Measurements from ENCODE around the gene KCNK16. TPM values are rescaled to one million over a fixed set of nuclear protein-coding genes. Genes with fewer than 3 reads are reported as not detected.
"Not testable (repeated sequence)": the region's sequence is repeated elsewhere in the genome, so short reads cannot be mapped to it uniquely, and the experiment has no call there.

The KCNK16 gene
- total RNA-seq, 1 donor from 2014 or later, result not detected

DNA sequence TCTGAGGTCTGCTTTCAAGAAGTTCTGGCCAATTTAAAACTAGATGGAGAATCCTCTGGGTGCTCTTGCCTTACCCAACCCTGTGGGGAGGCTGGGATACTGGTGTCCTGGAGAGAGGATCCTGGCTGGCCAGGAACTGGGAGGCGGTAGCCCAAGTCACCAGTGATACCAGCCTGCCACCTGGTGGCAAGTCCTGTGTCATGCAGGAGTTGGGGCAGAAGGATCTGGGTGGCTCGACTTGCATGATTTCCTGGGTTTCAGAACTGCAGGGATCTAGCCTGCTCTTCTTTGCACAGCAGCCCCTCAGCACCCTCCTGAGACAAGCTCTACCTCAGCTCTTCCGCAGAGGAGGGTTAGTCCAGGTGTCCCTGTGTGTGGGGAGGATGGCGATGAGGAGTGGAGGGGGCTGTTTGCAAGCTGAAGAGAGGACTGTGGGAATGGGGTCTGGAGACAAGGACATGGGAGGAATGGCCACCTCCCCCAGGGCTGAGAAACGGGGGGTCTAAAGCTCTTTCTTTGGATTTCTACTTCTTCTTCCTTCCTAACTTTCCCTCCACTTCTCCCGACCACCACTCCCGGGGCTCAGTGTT lies 12.5 kb downstream of the KCNK16 start:
- DNase-seq, result no peak

DNA sequence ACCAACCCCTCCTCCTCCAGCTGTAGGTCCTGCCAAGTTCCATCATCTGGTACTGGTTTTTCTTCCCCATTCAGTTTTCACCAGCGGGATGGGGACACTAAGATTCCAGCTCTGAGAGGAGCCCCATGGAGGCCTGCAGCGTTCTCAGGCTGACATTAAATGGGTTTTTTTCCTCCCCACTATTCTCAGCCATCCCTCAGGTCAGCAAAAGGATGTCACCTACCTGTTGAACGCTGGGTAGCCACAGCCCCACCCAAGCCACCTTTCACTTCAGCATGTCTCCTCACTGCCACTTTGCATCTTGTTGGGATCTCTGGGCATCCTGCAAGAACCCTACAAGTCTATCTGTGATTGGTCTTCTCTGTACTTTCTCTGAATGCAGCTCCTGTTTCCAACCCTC lies 15.0 kb downstream of the KCNK16 start:
- no peak for DNase-seq

DNA sequence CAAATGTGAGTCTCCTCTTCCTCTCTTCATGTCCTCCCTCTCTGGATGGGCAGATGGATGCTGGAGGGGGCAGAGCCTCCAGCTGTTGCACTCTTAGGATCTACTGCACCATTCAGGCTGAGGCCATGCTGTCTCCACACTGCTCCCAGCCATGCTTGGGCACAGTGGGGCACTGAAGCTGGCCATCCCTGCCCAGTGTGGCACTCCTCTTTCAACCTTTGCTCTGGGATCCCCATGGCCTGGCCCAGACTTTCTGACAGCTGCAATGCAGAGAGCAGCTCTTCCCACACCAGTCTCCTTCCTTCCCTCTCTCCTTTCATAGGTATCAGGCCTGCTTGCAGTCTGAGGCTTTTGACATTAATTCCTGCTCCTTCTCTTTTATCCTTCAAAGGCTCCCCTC lies 17.6 kb downstream of the KCNK16 start:
- no peak for DNase-seq

DNA sequence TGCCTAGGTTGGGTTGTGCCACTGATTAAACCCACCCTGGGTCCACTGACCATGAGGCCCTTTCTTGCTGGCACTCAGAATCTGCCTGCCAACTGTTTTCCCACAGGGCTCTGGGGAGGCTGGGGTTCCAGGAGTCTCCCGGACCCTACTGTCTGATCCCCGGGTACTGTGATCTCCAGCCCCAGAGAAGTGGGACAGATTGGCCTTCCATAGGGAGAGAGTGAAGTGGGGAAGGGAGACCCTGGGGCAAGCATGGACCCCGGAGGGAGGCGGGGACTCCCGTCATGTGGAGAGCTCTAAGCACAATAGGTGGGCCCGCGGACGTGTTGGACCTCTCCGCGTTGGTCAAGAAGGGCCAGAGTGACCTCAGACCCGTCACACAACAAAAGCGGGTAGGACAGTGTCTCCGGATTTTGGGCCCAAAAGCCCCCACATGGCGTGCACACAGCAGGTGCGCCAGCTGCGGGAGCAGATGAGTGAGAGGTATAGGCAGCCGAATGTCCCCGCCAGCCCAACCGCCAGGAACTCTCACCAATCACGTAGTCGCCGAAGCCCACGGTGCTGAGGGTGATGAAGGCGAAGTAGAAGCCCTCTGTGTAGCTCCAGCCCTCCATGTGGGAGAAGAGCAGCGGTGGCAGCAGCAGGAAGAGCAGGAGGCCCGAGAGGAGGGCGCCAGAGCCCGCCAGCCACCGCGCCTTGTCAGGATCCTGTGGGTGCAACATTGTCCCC lies 18.9 kb downstream of the KCNK16 start:
- DNase-seq, result no peak

DNA sequence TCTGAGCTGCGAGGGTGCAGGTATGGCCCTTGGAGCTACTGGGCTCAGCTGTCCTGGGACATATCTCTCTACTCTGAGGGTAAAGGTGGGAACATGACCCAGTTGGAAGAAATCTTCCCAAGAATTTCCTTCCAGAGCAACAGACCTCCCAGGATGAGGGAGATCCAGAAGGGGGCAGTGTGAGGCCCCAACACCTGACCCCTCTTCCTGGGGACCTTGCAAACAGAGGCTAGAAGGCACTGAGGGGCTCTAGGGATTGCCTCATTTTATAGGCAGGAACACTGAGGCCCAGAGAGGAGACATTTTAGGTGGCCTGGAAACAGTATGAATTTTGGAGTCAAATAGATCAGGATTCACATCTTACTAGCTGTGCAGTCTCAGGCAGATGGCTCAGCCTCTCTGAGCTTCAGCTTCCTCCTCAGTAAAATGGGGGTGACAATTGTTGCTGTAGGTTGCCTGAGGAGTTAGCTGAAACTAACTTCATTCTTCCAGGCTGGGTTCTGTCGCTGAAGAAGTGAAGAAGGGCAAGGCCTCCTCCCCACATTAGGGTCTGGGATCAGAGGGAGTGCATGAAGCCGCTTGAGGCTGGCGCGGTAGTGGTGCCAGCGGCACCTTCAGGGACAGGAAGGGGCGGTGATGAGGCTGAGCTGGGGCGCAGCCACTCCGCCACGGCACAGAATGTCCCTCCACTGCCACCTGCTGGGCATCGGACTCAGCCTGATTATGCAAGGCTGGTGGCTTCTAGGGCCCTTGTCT lies 19.7 kb downstream of the KCNK16 start:
- DNase-seq, result peak; percentile 5

DNA sequence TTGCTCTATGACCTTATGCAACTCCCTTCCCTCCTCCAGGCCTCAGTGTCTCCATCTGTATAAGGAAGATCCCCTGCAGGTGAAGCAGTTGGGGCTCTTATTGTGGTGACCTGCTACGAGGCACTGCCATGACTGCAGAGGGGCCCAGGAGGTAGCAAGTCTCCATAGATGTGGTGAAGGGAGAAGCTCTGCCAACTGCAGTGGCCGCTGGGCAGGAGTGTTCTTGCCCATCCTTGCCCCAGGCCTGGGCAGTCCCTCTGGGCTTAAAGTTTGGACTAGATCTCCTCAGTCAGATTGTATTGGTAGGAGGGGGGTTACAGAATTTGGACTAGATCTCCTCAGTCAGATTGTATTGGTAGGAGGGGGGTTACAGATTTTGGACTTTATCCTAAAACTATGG lies 20.5 kb downstream of the KCNK16 start:
- no peak for DNase-seq

DNA sequence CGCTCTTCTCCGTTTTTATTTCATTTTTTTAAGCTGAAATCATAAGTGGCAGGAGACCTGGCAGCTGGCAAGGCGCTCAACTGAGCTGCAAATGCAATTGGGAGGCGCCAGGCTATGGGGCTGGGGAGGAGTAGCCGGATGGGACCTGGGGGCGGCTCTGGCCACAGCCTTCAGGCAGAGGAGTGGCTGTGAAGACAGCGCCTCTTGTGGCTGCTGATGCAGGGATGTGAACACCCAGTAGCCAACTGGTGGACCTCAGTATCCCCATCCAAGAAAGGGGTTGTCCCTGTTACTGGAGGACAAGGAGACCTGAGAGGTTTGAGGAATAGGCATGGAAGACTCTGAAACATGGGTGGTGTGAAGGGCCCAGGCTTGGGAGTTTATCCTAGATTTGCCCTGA lies 20.9 kb downstream of the KCNK16 start:
- no peak for DNase-seq

DNA sequence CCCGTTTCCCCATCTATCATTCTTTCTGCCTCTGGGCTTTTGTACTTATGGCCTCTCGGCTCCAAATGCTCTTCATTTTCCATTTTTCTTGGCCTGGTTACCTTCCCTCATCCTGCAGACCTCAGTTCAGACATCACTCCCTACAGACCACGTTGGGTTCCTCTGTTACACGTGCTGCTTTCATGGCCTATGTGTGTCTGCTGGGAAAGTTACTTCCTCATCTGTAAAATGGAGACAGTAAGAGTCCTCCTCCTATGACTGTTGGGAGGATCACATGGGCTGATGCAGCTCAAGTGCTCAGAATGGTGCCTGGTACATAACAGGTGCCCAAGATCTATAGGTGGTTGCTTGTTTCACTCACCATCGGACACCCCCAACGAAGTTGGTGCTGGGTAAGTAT lies 21.8 kb downstream of the KCNK16 start:
- no peak for DNase-seq

DNA sequence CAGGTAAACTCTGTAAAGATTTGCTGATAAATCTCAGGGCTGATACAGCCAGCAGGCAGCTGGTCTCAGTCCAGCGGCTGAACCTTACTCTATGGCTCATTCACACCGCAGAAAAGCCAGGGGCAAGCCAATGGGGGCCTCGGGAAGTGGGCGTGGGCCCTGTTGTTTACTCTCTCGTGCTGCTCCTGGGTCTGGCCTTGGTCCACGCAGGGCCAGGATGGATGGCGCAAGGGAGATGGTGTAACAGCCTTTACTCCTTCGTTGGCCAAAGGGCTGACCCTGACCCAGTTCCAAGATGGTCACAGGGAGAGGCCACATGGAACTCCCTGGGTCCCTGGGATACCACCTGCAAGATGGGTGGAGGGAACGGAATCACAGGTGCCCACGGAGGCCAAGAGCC lies 24.4 kb downstream of the KCNK16 start:
- no peak for DNase-seq

DNA sequence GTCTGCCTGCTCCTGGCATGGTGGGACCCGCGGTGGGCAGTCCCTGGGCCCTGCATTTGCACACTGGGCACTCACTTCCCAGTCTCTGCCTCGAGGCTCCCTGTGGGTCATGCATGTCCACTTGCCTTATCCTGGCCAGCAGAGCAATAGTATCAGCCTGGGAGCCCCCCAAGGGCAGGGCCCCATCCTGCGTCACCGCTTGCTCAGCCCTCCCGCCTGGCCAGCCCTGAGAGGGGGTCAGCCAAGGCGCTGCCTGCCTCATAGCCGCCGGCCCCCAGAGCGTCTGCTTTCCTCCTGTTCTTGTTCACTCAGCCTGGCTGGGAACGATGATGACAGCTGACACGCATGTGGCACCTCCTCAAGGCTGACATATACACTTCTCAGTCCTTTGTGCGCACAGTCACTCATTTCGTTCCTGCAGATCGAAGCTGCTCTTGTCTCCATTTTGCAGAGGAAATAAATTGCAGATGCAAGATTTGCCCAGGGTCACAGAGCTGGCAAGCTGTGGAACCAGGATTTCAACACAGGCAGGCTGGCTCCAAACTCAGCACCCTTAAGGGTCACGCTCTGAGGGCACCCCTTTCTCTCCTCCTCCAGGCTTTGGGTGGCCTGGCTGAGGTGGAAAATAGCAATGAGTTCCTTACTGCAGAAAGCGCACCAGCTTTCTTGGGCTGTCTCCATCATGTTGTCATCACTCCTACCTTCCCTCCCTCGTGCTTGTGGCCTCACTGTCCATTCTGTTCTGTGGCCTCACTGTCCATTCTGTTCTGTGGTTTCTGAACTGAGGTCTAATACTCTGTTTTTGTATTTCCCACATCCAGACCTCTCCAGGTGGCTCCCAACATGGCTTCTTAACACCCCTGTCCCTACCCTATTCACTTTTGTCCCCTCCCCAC lies 25.5 kb downstream of the KCNK16 start:
- peak; percentile 23 for DNase-seq

DNA sequence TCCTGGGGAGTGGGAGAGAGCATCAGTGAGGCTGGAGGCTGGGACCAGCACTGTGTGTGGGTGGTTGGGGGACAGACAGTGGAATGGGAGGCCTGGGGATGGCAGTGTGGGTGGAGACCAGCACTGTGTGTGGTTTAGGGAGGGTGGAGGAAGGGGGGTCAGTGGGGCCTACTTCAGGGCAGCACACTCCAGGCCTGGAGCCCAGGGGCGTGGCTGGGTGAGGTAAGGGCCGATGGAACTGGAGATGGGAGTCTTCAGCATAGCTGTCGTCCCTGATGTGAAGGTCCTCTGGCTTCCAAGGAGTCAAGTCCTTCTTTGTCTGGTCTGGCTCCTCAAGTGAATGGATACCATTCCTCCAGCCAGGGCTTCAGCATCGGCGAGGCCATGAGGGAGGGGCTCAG lies 26.9 kb downstream of the KCNK16 start:
- DNase-seq, result peak; percentile 17

DNA sequence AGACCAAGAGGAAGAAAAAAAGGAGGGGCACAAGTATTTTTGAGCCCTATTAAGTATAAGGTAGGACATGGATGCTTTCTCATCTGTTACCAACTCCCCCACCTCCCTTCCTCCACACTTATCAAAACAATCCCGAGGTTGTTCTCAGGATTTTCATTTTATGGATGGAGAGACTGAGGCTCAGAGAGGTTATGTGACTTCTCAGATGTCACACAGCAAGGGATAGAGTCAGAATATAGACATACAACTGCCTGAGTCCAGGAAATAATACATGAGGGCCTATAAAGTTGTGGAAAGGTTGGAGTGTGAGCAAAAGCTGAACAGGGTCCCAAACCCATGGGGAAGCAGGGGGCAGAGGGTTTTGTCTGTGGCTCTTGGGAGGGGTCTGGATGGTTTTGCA lies 27.6 kb downstream of the KCNK16 start:
- no peak for DNase-seq

DNA sequence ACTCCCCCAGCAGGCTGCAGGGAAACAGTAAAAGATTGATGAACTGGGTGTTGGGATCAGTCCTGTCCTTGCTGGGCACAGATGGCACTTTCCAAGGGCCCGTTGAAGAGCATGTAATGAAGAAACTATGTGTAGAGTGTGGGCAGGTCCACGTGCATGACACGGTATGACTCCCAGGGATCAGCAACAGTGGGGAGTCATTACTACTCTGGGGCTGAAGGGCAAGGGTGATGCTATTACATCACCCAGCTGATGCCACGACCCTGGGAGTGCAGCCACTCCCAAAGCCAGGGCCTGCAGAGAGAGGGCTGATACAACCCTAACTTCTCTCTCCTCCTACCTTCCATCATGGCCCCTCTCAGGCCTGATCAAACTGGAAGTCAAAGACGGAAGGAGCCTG lies 28.4 kb downstream of the KCNK16 start:
- no peak for DNase-seq

DNA sequence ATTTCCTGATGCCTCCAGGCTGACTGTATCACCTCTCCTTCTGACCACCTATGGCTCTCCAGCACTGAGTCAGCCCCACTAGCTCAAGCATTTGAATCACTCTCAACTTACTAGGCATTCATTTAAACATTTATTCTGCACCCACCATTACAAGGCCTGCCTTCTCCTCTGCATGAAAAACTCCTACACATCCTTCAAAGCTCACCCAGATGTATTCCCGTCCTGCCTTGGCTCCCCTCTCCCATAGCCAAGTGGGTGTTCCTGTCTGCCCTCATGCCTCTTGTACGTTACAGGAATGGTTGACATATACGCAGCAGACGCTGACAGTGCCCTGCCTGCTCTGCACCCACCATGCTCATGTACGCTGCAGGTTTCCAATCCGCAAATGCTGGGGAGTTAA lies 29.9 kb downstream of the KCNK16 start:
- no peak for DNase-seq

DNA sequence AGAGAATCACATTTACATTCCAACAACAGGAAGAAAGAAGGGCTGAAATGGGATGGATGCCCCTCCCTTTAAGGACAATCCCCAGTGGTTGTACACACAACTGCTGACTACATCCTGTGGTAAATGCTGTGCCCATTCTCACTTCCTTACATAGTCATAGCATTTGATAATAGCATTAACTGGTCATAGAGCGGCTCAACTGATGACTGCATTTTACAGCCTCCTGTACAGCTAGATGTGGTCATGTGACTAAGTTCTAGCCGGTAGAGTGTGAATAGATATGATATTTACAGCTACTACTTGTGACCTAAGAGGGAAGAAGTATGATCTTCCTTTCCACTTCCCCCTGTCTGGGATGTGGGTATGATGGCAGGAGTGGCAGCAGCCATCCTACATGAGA lies 33.0 kb downstream of the KCNK16 start:
- no peak for DNase-seq

DNA sequence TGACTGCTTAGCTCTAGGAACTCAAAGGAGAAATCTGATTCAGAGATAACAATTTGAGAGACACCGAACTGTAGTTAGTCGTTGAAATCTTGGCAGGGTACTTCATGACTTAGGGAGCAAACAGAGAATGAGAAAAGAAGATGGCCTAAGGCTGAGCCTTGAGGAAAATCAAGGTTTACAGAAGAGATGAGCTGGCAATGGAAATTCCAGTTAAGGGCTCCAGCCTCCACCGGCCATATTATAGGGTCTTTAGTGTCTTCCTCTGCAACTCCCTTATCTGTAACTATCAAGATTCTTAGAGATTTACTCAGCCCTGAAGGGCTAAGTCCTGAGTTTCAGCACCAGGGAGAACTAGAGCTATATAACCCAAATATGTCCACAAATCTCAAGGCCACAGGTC lies 34.9 kb downstream of the KCNK16 start:
- no peak for DNase-seq

DNA sequence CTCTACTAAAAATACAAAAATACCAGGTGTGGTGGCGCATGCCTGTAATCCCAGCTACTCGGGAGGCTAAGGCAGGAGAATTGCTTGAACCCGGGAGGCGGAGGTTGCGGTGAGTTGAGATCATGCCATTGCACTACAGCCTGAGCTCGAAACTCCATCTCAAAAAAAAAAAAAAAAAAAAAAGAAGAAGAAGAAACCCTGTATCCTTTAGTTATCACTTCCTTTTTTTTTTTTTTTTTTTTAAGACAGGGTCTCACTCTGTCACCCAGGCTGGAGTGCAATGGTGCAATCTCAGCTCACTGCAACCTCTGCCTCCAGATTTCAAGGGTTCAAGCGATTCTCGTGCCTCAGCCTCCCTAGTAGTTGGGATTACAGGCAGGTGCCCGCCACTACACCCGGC lies 35.9 kb downstream of the KCNK16 start:
- DNase-seq, result not testable (repeated sequence)

DNA sequence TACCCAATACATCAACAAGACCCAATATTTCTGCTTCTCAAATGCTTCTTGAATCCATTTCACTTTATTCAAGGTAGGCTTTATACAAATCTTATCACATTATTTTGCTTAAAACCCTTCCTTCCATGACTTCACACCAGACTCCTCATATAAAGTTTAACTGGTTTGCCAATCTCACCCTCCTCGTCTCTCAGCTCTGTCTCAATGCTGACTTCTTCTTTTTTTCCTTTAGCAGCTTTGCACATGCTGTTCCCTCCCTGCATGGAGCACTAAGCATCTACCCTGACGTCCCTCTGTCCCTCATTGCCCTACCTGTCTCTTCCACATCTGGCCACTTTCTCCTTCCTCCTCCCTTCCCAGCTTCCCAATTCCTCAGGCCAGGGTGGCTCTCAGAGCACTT lies 39.7 kb downstream of the KCNK16 start:
- DNase-seq, result no peak

DNA sequence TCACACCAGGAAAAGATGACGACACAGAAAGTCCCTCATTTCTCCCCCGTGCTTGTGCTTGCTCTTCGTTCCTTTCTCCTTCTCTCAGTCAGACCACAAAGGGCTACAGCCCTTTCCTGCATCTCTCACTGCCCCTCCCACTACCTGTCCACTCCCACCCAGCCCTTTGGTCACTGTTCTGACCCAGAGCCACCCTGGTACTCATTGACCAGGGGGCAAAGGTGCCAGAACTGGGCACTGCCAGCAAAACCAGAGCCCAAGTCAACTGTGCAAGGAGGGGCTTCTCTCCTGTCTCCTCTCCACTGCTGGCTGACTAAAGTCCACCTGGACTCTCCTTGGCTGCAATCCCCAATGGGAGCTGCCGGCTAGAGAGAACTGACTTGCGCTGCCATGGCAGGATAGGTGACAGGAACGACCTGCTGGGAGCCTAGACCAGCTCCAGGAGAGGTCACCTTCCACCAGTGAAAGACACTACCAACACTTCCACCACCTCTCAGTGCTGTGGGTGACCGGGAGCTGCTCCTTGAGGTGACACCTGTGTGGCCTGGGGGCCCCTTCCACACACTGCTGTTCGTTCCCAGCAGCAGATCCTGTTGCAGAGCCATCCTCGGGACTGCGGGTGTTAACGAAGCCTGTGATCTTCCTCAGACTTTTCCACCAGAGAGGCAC lies 41.1 kb downstream of the KCNK16 start:
- no peak for DNase-seq

DNA sequence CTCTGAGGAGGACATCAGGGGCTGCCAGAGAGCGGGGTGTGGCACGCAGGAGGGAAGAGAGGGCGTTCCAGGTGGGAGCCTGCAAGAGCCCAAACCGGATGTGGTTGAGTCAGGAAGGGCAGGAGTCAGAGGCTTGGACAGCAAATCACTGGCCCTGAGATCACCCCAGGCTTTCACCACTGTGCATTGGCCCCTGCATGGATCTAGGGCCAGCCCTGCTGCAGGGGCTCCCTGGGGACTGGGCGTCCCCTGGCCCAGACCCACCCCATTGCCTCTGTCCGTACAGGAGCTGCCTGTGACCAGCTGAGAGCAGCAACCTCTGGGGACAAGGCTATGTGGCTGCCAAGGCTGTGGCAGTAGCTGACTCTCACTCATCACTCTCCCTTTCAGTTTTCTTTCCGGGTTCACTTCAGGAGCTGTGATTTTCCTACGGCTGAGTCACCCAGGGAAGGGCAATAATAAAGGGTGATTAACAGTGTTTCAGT lies 42.2 kb downstream of the KCNK16 start:
- DNase-seq, result no peak

DNA sequence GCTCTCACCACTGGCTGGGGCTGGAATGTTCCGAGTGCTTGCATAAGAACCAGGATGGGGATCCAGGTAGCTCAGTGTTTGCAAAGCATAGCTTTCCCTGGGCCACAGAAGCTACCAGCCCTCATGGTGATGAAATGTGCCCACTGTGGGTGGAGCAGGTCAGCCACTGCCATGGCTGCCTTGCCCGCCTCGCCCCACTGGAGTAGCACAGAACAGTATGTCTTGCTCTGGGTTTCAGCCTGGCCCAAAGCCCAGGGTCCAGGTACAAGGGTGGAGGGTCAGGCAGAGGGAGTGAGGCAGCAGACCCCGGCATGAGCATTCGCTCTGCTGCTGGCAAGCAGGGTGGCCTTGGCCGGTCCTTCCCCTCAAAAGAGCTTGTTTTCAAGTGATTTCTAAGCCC lies 43.0 kb downstream of the KCNK16 start:
- no peak for DNase-seq

Data from skin of body (tissue), 2 donors.